B cell (primary cell): Measurements from ENCODE around the gene ABCC1. TPM values are rescaled to one million over a fixed set of nuclear protein-coding genes. Genes with fewer than 3 reads are reported as not detected.

Experiments used
- ATAC-seq: fragments of 200-7000 bp; cut with Tn5 transposase; one replicate; pipeline ENCODE4 v1.10.0; 2021; ENCODE audit warnings: low read depth, mild to moderate bottlenecking, moderate number of reproducible peaks, moderate library complexity
- CTCF ChIA-PET: fragments of 350-600 bp; sonication (Branson Sonifier 250); formaldehyde crosslinking; loops from one replicate; lab custom pipeline; 2021; ENCODE audit warnings: antibody characterized with exemption, inconsistent platforms; lab: Charles Lee
- POLR2A ChIA-PET: fragments of 350-600 bp; sonication (Branson Sonifier 250); formaldehyde crosslinking; loops from one replicate; lab custom pipeline; 2021; ENCODE audit warnings: antibody characterized with exemption; lab: Charles Lee
- DNase-seq: peaks from one replicate; pipeline ENCODE4 v3.0.0; 2013
- H2AFZ ChIP-seq: 2 replicates; pipeline ENCODE4 v1.6.1; 2012; ENCODE audit warnings: mild to moderate bottlenecking, low read depth, low read length; ENCODE audit not compliant: insufficient read depth, poor library complexity, severe bottlenecking
- H3K27ac ChIP-seq, 2 donors: 1 replicate in 1 of 2; 2 replicates in 1 of 2; pipeline ENCODE4 v1.5.1; 2012 to 2013; ENCODE audit warnings: low read length in 2 of 2, mild to moderate bottlenecking in 2 of 2, moderate library complexity in 1 of 2
- H3K27me3 ChIP-seq, 4 experiments: fragments of 200-600 bp in 1 of 4; sonication (generic) in 1 of 4; replicated peaks in 1 of 4; 1 replicate in 2 of 4; 2 replicates in 2 of 4; pipeline versions ENCODE4 v1.6.1 to v1.7.0; 2013 to 2016; ENCODE audit warnings: low read length in 3 of 4, mild to moderate bottlenecking in 2 of 4, mixed read lengths in 1 of 4, moderate library complexity in 1 of 4; ENCODE audit not compliant: insufficient read depth in 4 of 4, control insufficient read depth in 3 of 4; ENCODE audit errors: control extremely low read depth in 1 of 4
- H3K36me3 ChIP-seq, 2 experiments: replicated peaks in 1 of 2; 1 replicate in 1 of 2; 2 replicates in 1 of 2; pipeline versions ENCODE4 v1.6.1 to v1.7.1; 2013; ENCODE audit warnings: low read length in 1 of 2; ENCODE audit not compliant: insufficient read depth in 2 of 2, control insufficient read depth in 1 of 2; ENCODE audit errors: control extremely low read depth in 1 of 2, extremely low read depth in 1 of 2
- H3K4me1 ChIP-seq, 2 donors: fragments of 200-600 bp in 1 of 2; sonication (generic) in 1 of 2; 1 replicate in 1 of 2; 2 replicates in 1 of 2; pipeline versions ENCODE4 v1.5.1 to v1.6.1; 2013 to 2017; ENCODE audit warnings: low read length in 2 of 2; ENCODE audit not compliant: control insufficient read depth in 2 of 2, insufficient read depth in 2 of 2
- H3K4me2 ChIP-seq: replicated peaks from 2 replicates; pipeline ENCODE3; 2012; ENCODE audit warnings: mild to moderate bottlenecking, low read depth, low read length; ENCODE audit not compliant: poor library complexity, severe bottlenecking
- H3K4me3 ChIP-seq, 5 experiments: fragments of 200-600 bp in 1 of 5; sonication (generic) in 1 of 5; 1 replicate in 3 of 5; 2 replicates in 2 of 5; pipeline versions ENCODE4 v1.5.1 to v1.7.0; 2011 to 2016; ENCODE audit warnings: low read length in 4 of 5, mild to moderate bottlenecking in 4 of 5, low read depth in 2 of 5, control low read depth in 1 of 5, moderate library complexity in 1 of 5; ENCODE audit not compliant: insufficient read depth in 1 of 5; ENCODE audit errors: control extremely low read depth in 1 of 5, extremely low read depth in 1 of 5
- H3K79me2 ChIP-seq: fragments of 200-600 bp; sonication (generic); one replicate; pipeline ENCODE4 v1.6.0; 2016; ENCODE audit warnings: low read length; ENCODE audit not compliant: control insufficient read depth, insufficient read depth
- H3K9ac ChIP-seq: fragments of 200-600 bp; sonication (generic); 2 replicates; pipeline ENCODE4 v1.6.1; 2017; ENCODE audit warnings: mild to moderate bottlenecking, low read length, moderate library complexity
- H3K9me3 ChIP-seq, 3 donors: one replicate each; pipeline versions ENCODE4 v1.6.1 to v1.7.1; 2013; ENCODE audit warnings: low read length in 2 of 3; ENCODE audit not compliant: control insufficient read depth in 2 of 3, insufficient read depth in 1 of 3; ENCODE audit errors: control extremely low read depth in 1 of 3
- H4K20me1 ChIP-seq: 2 replicates; pipeline ENCODE4 v1.6.0; 2012; ENCODE audit warnings: mild to moderate bottlenecking, low read length; ENCODE audit not compliant: insufficient read depth, control insufficient read depth, poor library complexity, severe bottlenecking
- H3K27ac Mint-ChIP-seq: one replicate; pipeline ENCODE4 v1.8.0; 2021; ENCODE audit warnings: mixed read lengths
- H3K27me3 Mint-ChIP-seq: one replicate; pipeline ENCODE4 v1.8.0; 2021; ENCODE audit warnings: mixed read lengths
- H3K4me1 Mint-ChIP-seq: one replicate; pipeline ENCODE4 v1.8.0; 2021; ENCODE audit warnings: mixed read lengths
- H3K4me3 Mint-ChIP-seq: one replicate; pipeline ENCODE4 v1.8.0; 2021; ENCODE audit warnings: mixed read lengths
- H3K9me3 Mint-ChIP-seq: one replicate; pipeline ENCODE4 v1.8.0; 2022; ENCODE audit warnings: mixed read lengths; ENCODE audit not compliant: insufficient read depth
- EZH2 ChIP-seq: IDR thresholded peaks from 2 replicates; pipeline ENCODE4 v1.6.1; 2012; ENCODE audit warnings: borderline replicate concordance, low read depth, mild to moderate bottlenecking, moderate library complexity, low read length; ENCODE audit not compliant: insufficient read depth, poor library complexity, severe bottlenecking
- WGBS: methylation state at CpG from one replicate; pipeline ENCODE4 v1.1.5; 2013; ENCODE audit warnings: missing lambda C conversion rate; ENCODE audit not compliant: insufficient coverage; 5-methylcytosine and 5-hydroxymethylcytosine counted together
- intact Hi-C: fragments of 100-400 bp; cut with micrococcal nuclease; formaldehyde crosslinking; loops from one replicate; pipeline ENCODE4 v1.10.0; 2022
- polyA plus RNA-seq: library from polyadenylated mRNA; depleted of rRNA; stranded (reverse); fragments of >200 nt; gene quantifications from 2 replicates; pipeline ENCODE4 v1.2.3, GENCODE V29; 2012
- total RNA-seq, 2 donors: library from RNA; stranded (reverse); fragments of 120-200 nt in 1 of 2; gene quantifications; 1 replicate in 1 of 2; 2 replicates in 1 of 2; pipeline versions ENCODE4 v1.2.3 to v1.2.4, GENCODE V29; 2013 to 2022
- TF ChIP-seq, protein P1 (sequence below): fragments of 200-600 bp; IDR thresholded peaks from one replicate; pipeline ENCODE4 v1.8.0; 2022; ENCODE audit warnings: antibody characterized with exemption, mild to moderate bottlenecking

The ABCC1 gene
- total and polyA plus RNA-seq, 2 donors (not counting 1 experiment from before 2014, with no cell fraction given) = 21.8 to 73.0 TPM

- 100% methylated on average over 2 of the region's 7 CpGs for WGBS
- H3K27me3 ChIP-seq = no peaks in the 10 kb centered on the region
- TF ChIP-seq, protein P1, sequence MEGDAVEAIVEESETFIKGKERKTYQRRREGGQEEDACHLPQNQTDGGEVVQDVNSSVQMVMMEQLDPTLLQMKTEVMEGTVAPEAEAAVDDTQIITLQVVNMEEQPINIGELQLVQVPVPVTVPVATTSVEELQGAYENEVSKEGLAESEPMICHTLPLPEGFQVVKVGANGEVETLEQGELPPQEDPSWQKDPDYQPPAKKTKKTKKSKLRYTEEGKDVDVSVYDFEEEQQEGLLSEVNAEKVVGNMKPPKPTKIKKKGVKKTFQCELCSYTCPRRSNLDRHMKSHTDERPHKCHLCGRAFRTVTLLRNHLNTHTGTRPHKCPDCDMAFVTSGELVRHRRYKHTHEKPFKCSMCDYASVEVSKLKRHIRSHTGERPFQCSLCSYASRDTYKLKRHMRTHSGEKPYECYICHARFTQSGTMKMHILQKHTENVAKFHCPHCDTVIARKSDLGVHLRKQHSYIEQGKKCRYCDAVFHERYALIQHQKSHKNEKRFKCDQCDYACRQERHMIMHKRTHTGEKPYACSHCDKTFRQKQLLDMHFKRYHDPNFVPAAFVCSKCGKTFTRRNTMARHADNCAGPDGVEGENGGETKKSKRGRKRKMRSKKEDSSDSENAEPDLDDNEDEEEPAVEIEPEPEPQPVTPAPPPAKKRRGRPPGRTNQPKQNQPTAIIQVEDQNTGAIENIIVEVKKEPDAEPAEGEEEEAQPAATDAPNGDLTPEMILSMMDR = no peak
- no peak for TF ChIP-seq EZH2
- no peaks in the 10 kb centered on the region for H3K4me1 Mint-ChIP-seq
- DNase-seq (no peak), ATAC-seq (no peak)
- no peaks in the 10 kb centered on the region for H3K4me1 ChIP-seq
- H3K4me2 ChIP-seq = no peak overlapping the region
- intact Hi-C loops = no loop called here
- H3K27me3 Mint-ChIP-seq = no peaks in the 10 kb centered on the region
- H3K79me2 ChIP-seq = no peaks in the 10 kb centered on the region
- ChIA-PET CTCF (interaction anchor here (0.6 kb wide), 1 partner anchor 351 kb away, joined by 6 read pairs; no protein-coding TSS in a partner anchor), POLR2A (no interaction called here)
- peaks cover 3% of the 10 kb centered on the region for H3K9me3 Mint-ChIP-seq
- no peak overlapping the region for H3K4me3 ChIP-seq
- H3K36me3 ChIP-seq = peaks cover 19 to 75% of the 10 kb centered on the region in 2 experiments
- H3K4me3 Mint-ChIP-seq = no peak overlapping the region
- no peak overlapping the region for H3K27ac ChIP-seq
- H4K20me1 ChIP-seq = no peaks in the 10 kb centered on the region
- no peak overlapping the region for H3K27ac Mint-ChIP-seq
- H2AFZ ChIP-seq = no peak overlapping the region
- no peak overlapping the region for H3K9ac ChIP-seq
- peaks cover 3 to 37% (median 17%) of the 10 kb centered on the region in 3 donors for H3K9me3 ChIP-seq
Observed at GRCh38 chr16:16116841-16117240, 167.4 kb downstream of the ABCC1 start.

DNA sequence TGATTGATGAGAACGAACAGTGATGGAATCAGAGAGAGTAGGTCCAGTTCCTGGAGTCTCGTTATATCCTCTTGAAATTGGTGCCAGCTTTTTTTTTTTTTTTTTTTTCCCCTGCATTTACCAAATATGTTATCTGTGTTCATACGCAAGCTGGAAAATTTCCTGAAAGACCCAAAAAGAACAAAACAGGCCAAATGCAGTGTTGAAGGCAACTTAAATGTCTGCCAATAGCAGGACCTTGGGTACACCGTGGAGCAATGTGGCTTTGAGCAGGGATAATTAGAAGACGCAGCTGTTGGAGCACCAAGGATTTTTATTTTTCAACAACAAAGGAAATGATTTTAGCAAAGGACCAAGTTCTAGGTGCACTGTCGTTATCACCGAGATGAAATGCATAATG lies 168.9 kb downstream of the ABCC1 start:
- Mint-ChIP-seq H3K4me3 (no peak overlapping the region), H3K4me1 (no peaks in the 10 kb centered on the region), H3K27me3 (no peaks in the 10 kb centered on the region), H3K27ac (no peak overlapping the region), H3K9me3 (peaks cover 3% of the 10 kb centered on the region)
- TF ChIP-seq EZH2 = no peak
- TF ChIP-seq, protein P1 = no peak
- H3K79me2 ChIP-seq = no peaks in the 10 kb centered on the region
- no peak overlapping the region for H3K9ac ChIP-seq
- no peaks in the 10 kb centered on the region for H3K4me1 ChIP-seq
- ChIA-PET CTCF (interaction anchor here (0.6 to 2.0 kb wide), 2 partner anchors 10 to 244 kb away, joined by 4 to 6 read pairs; no protein-coding TSS in a partner anchor), POLR2A (interaction anchor here (0.6 kb wide), 1 partner anchor 42 kb away, joined by 6 read pairs; no protein-coding TSS in a partner anchor)
- H3K4me2 ChIP-seq = no peak overlapping the region
- peaks cover 18 to 70% of the 10 kb centered on the region in 2 experiments for H3K36me3 ChIP-seq
- intact Hi-C loops = no loop called here
- ATAC-seq (no peak), DNase-seq (no peak)
- no peak overlapping the region for H3K4me3 ChIP-seq
- 100% methylated on average over 2 of the region's 7 CpGs for WGBS
- H3K27ac ChIP-seq = no peak overlapping the region
- no peaks in the 10 kb centered on the region for H4K20me1 ChIP-seq
- H3K27me3 ChIP-seq = no peaks in the 10 kb centered on the region
- H3K9me3 ChIP-seq = peaks cover 3 to 37% (median 17%) of the 10 kb centered on the region in 3 donors
- no peak overlapping the region for H2AFZ ChIP-seq
